Right forelimb (tissue), 1 donor: Measurements from ENCODE around the gene ARMC8.

Source experiments
- DNase-seq: peaks from one replicate; pipeline ENCODE4 v3.0.0-alpha.2; 2018

ARMC8 gene

DNA sequence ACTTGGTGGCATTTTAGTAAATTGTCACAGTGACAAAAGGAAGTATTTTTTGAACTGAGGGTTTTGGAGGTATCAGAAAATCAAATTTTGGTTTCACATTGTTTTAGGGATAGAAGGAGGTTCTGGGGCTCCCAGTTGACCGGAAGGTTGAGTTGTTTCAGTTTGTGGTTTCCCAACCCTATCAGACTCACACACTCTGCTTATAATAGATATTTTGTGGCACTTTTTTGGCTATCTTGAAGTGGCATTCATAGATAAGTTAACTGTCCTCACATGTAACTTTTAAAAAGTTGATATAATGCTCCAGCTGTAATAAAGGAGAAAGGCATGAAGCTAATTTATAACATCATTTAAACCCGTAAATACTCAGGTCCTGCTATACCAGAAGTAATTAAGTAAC, 12.8 kb downstream of the ARMC8 start:
- DNase-seq: no peak

- DNase-seq: no peak
These were observed 13.3 kb downstream of the ARMC8 start for GRCh38 chr3:138200424-138200823.

DNA sequence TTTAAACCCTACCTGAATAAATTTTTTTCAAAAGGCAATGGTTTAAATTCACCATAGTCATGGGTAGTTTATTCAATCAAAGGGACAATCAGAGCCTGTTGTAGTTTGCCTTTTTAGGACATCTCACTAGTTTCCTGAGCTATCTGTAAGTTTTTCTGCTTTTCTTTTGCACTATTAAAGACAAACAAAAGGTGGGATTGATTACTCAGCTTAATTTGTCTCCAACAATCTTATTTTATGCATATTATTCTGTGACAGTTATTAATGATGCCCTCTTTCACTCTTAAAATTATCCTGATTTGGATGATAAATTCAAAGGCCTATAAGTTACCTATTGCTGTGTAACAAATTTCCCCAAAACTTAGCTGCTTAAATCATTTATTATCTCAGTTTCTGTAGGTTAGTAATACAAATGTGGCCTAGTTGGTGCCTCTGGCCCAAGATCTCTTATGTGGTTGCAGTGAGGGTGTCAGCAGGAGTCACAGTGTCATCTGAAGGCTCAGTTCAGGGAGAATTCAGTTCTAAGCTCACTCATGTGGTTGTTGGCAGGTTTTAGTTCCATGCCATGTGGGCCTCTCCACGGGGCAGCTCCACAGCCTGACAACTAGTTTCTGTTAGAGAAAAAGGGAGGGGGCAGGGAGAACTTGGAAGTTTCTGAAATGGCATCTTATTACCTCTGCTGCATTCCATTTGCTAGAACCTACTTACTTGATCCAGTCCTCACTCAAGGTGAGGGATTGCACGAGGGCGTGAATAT, 16.0 kb downstream of the ARMC8 start:
- DNase-seq: no peak

- DNase-seq: no peak
These were observed 16.8 kb downstream of the ARMC8 start for GRCh38 chr3:138203938-138204337.

DNA sequence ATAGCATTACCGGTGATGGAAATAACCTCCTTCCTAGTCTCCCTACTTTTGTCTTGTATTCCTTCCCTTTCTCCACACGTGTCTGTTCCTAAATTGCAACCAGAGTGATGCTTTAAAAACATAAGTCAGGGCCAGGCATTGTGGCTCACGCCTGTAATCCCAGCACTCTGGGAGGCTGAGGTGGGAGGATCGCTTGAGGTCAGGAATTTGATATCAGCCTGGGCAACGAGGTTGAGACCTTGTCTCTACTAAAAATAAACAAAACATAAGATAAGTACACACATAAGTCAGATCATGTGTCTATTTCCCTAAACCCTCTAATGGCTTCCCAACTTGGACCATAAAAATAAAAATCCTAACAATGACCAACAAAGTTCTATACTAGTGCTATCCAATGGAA, 18.4 kb downstream of the ARMC8 start:
- no peak for DNase-seq

GRCh38 chr3:138206196-138206595, 19.1 kb downstream of the ARMC8 start:
- DNase-seq: no peak

GRCh38 chr3:138210528-138210927, 23.4 kb downstream of the ARMC8 start:
- no peak for DNase-seq

GRCh38 chr3:138213398-138214085, 26.4 kb downstream of the ARMC8 start:
- DNase-seq: no peak

DNA sequence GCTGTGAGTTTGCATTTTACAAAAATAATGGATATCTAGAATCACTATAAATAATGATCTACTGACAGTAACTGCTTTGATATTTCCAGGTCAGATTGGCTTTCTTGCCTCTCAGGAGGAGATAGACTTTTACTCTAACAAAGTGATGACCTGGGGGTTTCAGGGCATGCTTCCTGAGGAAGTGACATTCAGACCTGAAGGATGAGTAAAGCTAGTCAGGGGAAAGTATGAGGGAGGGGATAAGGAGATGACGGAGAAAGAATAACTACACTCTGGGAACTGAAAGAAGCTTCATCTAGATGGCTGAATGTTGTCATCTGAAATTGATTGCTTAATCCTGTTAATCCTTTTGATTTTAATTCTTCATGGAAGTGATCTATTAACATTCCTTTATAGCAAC, 32.2 kb downstream of the ARMC8 start:
- no peak for DNase-seq

DNA sequence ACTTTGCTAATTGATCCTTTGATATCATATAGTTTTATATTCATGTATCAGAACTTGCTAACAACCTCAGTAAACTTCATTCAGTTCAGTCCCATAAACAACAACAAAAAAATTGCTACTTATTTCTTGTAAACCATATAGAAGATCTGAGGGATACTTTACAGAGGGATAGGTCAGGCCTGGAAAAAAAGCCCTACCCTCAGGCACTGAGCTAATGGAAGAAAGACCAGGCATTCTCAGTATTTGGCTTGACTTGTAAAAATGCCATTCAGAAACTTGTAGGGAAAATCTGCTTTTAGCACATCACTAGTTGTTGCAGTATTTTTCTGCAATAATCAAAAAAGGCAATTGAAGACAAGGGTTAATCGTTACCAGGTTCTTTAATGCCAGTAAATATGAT, 33.1 kb downstream of the ARMC8 start:
- DNase-seq: no peak

- DNase-seq: no peak
These were observed 33.7 kb downstream of the ARMC8 start for GRCh38 chr3:138220788-138221187.

DNA sequence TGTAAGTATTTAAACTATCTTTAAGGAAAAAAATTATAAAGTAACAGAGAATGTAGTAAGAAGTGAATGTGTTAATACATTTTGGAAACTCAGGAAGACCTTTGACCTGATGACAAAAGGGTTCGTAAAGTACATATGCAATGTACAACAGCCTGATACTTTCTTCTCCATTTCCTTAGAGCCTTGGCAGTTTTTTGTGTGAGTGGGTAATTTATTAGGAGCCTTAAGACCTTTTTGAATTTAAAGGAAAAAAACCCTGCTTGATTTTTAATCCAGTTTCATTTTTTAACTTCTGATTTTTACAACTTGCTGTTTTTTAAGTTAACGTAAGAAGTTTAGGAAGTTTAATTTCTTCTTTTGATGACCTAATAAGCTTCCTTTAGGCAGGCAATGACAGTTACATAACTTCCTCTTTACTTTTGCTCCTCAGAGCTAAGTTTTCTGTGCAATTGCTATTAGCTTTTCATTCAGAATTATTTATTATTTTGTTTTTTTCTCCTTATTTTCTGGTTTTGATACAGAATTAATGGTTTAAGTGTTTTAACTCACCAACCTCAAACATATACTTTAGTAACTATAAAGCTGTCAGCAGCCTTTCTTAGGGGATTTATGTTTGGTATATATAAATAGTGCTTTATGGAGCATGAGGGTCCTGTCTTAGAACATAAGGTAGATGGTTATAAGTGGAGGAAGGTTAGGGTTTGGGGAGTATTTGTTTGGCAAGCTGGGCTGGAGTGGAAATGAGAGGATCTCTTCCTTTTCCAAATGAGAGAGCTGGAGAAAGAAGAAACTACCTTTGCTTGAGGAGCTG, 35.2 kb downstream of the ARMC8 start:
- no peak for DNase-seq

GRCh38 chr3:138222942-138223287, 35.8 kb downstream of the ARMC8 start:
- DNase-seq: no peak

DNA sequence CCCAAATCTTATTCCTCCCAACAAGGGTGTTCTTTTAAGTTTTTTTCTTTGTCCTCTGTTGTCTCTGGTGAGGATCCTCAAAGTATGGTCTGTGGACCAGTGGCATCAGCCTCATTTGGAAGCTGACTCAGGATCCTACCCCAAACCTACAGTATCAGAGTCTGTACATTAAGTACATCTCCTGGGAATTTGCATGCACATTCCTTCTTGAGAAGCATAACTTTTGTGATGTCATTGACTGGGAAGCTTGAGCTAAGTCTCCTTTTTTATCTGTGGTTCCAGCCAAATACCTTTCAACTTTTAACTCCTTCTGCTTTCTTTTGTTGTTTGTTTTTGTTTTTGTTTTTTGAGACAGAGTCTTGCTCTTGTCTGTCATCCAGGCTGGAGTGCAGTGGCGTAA, 40.5 kb downstream of the ARMC8 start:
- DNase-seq: no peak

DNA sequence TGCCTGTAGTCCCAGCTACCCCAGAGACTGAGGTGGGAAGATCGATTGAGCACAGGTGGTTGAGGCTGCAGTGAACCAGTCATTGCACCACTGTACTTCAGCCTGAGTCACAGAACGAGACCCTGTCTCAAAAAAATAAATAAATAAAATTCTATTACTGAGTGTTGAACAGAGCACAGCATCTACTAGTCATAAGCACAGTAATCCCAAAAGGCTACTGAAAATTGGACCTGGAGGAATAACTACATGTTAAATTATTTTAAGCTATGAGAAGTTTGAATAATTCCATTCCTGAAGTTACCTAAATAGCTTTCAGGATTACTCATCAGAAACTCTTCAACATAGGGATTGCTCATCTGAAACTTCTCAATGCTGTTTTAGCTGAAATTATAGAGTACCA, 43.4 kb downstream of the ARMC8 start:
- DNase-seq: no peak

- DNase-seq: no peak
These were observed 45.7 kb downstream of the ARMC8 start for GRCh38 chr3:138232705-138233364.

DNA sequence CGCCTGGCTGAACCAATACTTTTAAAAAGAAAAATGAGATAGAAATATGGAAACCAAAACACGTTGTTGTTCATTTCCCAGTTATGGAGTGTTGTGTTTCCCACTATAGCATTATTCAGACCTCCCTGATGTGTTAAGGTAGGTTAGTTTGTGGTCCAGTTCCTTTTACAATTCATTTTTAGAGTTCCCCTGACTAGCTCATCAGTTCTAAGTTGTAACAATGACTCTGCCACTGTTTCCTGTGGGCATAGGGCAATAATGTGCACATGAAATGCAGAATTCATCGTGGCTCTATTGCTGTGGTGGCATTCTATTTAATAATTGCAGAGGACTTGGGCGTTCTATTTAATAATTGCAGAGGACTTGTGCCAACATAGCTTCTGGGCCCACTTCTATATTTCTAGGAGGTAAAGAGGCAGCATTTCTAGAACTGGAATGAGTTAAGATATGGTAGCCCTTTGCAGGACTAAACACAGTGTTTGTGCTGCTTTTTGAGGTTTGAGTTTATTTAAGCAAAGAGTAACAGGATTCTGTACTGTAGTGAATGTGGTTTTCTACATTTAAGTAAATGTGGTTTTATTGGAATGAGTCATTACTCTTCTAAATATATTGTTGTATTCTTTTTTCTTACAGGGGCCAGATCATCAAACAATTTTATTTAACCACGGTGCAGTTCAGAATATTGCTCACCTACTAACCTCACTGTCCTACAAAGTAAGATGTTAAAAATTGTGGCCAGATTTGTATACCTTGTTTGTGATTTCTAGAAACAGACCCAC, 47.5 kb downstream of the ARMC8 start:
- no peak for DNase-seq

DNA sequence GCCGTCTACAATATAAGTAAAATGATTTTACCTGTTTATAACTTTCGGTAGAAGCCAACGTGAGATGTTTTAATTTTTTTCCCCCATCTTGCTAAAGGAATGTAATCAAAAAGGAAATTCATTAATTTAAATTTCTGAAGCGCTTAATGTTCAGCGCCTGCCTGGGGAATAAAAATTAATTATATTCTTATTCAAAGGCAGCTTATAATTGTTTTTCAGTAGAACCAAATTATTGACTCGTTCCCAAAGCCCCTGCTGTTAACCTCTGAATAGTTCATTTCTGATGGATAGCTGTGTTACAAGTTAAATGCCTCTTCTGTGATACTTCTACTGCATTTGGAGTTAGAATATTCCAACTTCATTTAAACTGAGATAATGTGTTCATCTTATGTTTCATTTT, 51.6 kb downstream of the ARMC8 start:
- no peak for DNase-seq

DNA sequence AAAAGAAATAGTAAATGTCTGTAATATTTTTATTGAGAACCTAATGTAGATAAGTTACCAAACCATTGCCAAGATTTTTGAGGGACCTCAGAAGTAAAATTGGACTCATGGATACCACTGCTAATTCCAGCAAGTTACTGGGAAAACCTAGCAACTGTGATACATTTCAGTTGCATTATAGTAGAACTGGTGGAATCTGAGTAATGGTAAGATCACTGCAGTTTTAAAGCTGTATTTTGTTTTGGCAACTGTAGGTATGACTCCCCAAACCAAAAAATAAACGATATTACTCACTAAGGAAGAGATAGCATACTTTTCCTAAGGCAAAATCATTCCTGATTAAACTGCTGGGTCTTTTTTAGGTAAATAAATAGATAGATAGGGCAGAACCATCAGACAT, 54.0 kb downstream of the ARMC8 start:
- no peak for DNase-seq

- DNase-seq: no peak
These were observed 54.6 kb downstream of the ARMC8 start for GRCh38 chr3:138241676-138242075.

DNA sequence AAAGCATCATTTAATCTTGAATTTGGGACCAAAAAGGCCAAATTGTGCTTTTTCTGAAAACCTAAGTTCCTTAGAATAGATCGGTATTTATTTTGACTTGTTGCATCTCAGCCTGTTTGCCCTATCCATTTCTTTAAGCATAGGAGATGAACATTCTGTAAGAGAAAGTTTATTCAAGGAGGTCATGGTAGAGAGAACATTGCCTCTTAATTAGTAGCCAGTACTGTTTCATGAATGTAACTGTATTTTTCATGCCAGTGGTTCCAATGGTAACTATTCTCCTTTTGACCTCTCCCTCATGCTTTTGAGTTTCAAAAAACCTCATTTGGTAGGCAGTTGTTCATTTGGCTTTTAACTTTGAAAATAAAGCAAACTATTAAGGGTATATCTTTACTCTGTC, 55.4 kb downstream of the ARMC8 start:
- no peak for DNase-seq

GRCh38 chr3:138245026-138245425, 57.9 kb downstream of the ARMC8 start:
- no peak for DNase-seq

DNA sequence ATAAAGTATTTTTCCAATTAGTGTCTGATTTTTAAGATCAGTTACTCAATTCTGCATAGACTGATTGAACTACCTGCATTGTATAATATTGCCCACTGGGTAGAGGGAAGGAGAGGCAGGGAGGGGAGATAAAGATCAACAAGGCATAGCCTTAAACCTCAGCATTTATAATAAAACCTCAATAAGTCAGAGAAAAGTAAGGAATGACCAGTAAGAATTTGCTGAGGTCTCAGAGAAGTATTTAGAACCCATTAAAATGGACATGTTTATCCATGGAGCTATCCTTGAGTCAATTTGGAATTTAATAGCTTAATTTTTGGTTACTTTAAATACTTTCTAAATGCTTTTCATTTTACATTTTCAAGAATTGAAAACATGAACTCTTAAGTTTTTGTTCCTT, 62.5 kb downstream of the ARMC8 start:
- DNase-seq: no peak
